Measurements from ENCODE around the gene FAM168A. TPM values are rescaled to one million over a fixed set of nuclear protein-coding genes. Genes with fewer than 3 reads are reported as not detected.

The FAM168A gene
- total and polyA plus RNA-seq, 10 donors = 2.7 to 33.2 (median 22.7) TPM

DNA sequence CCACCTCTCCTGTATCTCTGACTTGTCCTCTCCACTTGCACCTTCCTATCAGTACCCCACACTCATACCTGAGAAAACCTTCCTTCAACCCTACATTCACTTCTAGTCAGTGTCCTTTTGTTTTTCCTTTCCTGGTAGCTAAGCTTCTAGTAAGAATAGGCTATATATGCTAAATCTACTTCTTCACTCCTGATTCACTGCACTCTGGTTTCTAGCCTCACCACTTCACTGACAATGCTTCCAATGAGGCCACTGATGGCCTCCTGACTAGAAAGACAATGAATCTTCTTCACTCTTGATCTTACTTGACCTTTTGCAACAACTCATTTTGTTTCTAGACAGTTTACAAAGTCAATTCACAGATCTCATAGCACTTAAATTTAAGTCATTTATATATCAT lies 169.7 kb downstream of the FAM168A start:
- Histone ChIP-seq H3K36me3 (peaks cover 0 to 12% (median 0%) of the 10 kb centered on the region in 6 donors), H3K27me3 (replicated peaks in 1 of 7) (no peaks in the 10 kb centered on the region), H3K4me1 (peaks cover 0 to 29% (median 9%) of the 10 kb centered on the region in 6 donors), H3K9me3 (no peaks in the 10 kb centered on the region), H3K27ac (no peak overlapping the region), H3K4me3 (no peak overlapping the region)
- DNase-seq = no peak
- intact Hi-C loops (cut with DNase I; ENCODE audit: low total_unique reads) = no loop called here
- no peak for TF ChIP-seq POLR2A (IDR thresholded peaks at IDR 0.05)
- TF ChIP-seq, protein P1, sequence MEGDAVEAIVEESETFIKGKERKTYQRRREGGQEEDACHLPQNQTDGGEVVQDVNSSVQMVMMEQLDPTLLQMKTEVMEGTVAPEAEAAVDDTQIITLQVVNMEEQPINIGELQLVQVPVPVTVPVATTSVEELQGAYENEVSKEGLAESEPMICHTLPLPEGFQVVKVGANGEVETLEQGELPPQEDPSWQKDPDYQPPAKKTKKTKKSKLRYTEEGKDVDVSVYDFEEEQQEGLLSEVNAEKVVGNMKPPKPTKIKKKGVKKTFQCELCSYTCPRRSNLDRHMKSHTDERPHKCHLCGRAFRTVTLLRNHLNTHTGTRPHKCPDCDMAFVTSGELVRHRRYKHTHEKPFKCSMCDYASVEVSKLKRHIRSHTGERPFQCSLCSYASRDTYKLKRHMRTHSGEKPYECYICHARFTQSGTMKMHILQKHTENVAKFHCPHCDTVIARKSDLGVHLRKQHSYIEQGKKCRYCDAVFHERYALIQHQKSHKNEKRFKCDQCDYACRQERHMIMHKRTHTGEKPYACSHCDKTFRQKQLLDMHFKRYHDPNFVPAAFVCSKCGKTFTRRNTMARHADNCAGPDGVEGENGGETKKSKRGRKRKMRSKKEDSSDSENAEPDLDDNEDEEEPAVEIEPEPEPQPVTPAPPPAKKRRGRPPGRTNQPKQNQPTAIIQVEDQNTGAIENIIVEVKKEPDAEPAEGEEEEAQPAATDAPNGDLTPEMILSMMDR (IDR thresholded peaks at IDR 0.05 in 8 of 11, conservative IDR thresholded peaks at IDR 0.05 in 3 of 11) = no peak
- TF ChIP-seq POLR2AphosphoS5 (IDR thresholded peaks at IDR 0.05) = no peak

DNA sequence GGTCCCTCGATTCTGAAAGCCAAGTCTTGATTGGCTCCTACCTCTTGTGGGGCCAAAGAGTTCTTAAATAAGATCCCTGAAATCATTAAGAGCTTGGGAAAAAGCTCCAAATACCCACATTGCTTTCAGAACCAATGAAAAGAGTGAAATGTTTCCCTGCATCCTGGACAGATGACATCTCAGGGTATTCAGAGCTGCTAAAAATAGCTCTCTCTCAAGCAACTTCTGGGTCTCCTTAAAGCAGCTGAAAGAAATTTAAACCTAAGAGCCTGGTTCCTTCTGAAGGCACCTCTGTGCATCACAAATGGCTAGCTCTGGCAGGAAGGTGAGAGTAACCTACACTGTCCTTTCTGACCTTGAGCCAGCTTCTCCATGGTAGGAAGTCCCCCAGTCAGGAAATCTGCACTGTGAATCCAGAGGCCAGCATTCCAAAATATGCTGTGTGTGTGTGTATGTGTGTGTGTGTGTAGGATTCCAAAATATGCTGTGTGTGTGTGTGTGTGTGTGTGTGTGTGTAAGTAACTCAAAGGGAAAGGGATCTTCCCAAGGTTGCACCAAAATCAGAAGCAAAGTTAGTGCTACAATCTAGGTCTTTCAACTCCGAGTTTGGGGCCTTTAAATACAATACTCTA lies 171.6 kb downstream of the FAM168A start:
- Histone ChIP-seq H3K4me1 (peaks cover 0 to 29% (median 9%) of the 10 kb centered on the region in 6 donors), H3K9me3 (no peaks in the 10 kb centered on the region), H3K36me3 (peaks cover 0 to 18% (median 0%) of the 10 kb centered on the region in 6 donors), H3K4me3 (no peak overlapping the region), H3K27ac (peak overlapping the region in 1 of 8 donors; percentile 59), H3K27me3 (replicated peaks in 1 of 7) (no peaks in the 10 kb centered on the region)
- no peak for DNase-seq
- TF ChIP-seq, protein P1 (IDR thresholded peaks at IDR 0.05 in 8 of 11, conservative IDR thresholded peaks at IDR 0.05 in 3 of 11) = no peak
- TF ChIP-seq POLR2A (IDR thresholded peaks at IDR 0.05) = no peak
- no peak for TF ChIP-seq POLR2AphosphoS5 (IDR thresholded peaks at IDR 0.05)
- intact Hi-C loops (cut with DNase I; ENCODE audit: low total_unique reads) = no loop called here
- WGBS, 5 donors = 59 to 75% (median 67%) methylated on average over 2 of the region's 2 CpGs

DNA sequence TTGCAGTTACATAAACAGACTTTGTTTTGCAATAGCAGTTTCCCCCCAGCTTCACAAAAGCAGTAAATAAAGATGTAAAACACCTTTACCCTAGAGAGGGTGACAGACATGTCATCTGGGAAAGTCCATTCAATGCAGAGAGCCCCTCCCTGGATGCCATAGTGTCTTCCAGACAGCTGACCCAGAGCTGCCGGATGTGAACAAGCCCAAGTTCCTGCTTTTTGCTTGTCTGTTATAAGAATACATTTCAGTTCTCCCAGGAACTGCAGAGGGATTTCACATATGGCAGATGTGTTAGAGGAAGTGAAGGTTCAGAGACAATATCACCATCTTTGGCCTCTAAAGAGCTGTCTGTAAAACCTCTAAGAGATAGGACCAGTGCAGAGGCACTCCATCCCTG lies 172.8 kb downstream of the FAM168A start:
- DNase-seq = no peak
- intact Hi-C loops (cut with DNase I; ENCODE audit: low total_unique reads) = no loop called here
- Histone ChIP-seq H3K27ac (peak overlapping the region in 5 of 8 donors; percentile 3 to 59 (median 41)), H3K9me3 (no peaks in the 10 kb centered on the region), H3K27me3 (replicated peaks in 1 of 7) (no peaks in the 10 kb centered on the region), H3K4me1 (peaks cover 0 to 29% (median 9%) of the 10 kb centered on the region in 6 donors), H3K4me3 (no peak overlapping the region), H3K36me3 (peaks cover 0 to 22% (median 0%) of the 10 kb centered on the region in 6 donors)
- 39 to 77% (median 57%) methylated on average over 1 of the region's 1 CpG for WGBS, 5 donors
- TF ChIP-seq, protein P1 (IDR thresholded peaks at IDR 0.05 in 8 of 11, conservative IDR thresholded peaks at IDR 0.05 in 3 of 11) = no peak
- TF ChIP-seq POLR2AphosphoS5 (IDR thresholded peaks at IDR 0.05) (no peak), POLR2A (IDR thresholded peaks at IDR 0.05) (no peak)

DNA sequence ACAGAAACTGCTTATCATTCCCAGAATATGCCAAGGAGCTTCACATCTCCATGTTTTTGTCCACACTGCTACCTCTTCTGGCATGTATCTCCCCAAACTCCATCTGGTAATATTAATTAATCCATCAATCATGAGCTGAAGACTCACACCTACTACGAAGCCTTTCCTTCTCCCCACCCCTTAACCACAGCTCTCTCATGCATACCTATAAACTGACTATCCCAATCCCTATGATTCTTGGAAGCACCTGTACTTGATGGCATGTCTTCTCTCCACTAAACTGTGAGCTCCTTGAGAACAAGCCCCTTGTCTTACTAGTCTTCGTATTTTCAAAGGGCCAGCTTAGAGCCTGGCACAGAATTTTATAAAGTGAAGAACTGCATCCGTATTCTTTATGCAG lies 174.4 kb downstream of the FAM168A start:
- Histone ChIP-seq H3K9me3 (no peaks in the 10 kb centered on the region), H3K4me1 (peaks cover 0 to 29% (median 9%) of the 10 kb centered on the region in 6 donors), H3K27me3 (replicated peaks in 1 of 7) (no peaks in the 10 kb centered on the region), H3K27ac (peak overlapping the region in 1 of 8 donors; percentile 24), H3K4me3 (no peak overlapping the region), H3K36me3 (peaks cover 0 to 33% (median 10%) of the 10 kb centered on the region in 6 donors)
- intact Hi-C loops (cut with DNase I; ENCODE audit: low total_unique reads) = no loop called here
- no peak for DNase-seq
- no peak for TF ChIP-seq POLR2A (IDR thresholded peaks at IDR 0.05)
- TF ChIP-seq, protein P1 (IDR thresholded peaks at IDR 0.05 in 8 of 11, conservative IDR thresholded peaks at IDR 0.05 in 3 of 11) = no peak
- no peak for TF ChIP-seq POLR2AphosphoS5 (IDR thresholded peaks at IDR 0.05)
- WGBS, 5 donors = 93 to 96% (median 95%) methylated on average over 3 of the region's 3 CpGs

All from spleen (tissue), 11 donors.